Pericardium fibroblast (primary cell): ENCODE results near the gene ZNF579. TPM values are rescaled to one million over a fixed set of nuclear protein-coding genes. Genes with fewer than 3 reads are reported as not detected.

Experiments used
- total RNA-seq: library from RNA; depleted of rRNA; stranded (reverse); fragments of >200 nt; gene quantifications from 2 replicates; pipeline ENCODE4 v1.2.3, GENCODE V29; 2015

ZNF579 gene
- 10.7 and 11.9 TPM in 2 replicates for total RNA-seq

GRCh38 chr19:55580628-55581144 lies at the start of gene ZNF579:
Gene ZNF579 (minus strand): TSS chr19:55580848. CDS start chr19:55579639, 1,209 bp downstream.

GRCh38 chr19:55624109-55625003 lies 43.7 kb upstream of the ZNF579 start, which contains the start of gene ZNF784:
Gene ZNF784 (minus strand): TSS chr19:55624566. CDS start chr19:55624561, 5 bp downstream.

GRCh38 chr19:55605637-55606470 lies 25.2 kb upstream of the ZNF579 start, which contains the start of gene ZNF865:
Gene ZNF865 (plus strand): TSS chr19:55605647. CDS start chr19:55613619, 7,972 bp downstream.

GRCh38 chr19:55599842-55600661 lies 19.4 kb upstream of the ZNF579 start, which contains the start of gene ZNF524:
Gene ZNF524 (plus strand): TSS chr19:55600288. CDS start chr19:55602113, 1,825 bp downstream.

GRCh38 chr19:55599468-55599841 lies 18.8 kb upstream of the ZNF579 start, which contains the start of gene FIZ1:
Gene FIZ1 (minus strand): TSS chr19:55599517. CDS start chr19:55597865, 1,652 bp downstream.

GRCh38 chr19:55545443-55545842 lies 35.2 kb downstream of the ZNF579 start, which contains the start of gene SBK3:
Gene SBK3 (minus strand): TSS chr19:55545543. CDS start chr19:55545543, 0 bp downstream.

GRCh38 chr19:55536951-55537740 lies 43.5 kb downstream of the ZNF579 start, which contains the start of gene SBK2:
Gene SBK2 (minus strand): TSS chr19:55537133. CDS start chr19:55536294, 839 bp downstream.

Other genes starting within 250 kb of the ZNF579 start
- gene KMT5C, start 241.0 kb downstream of the ZNF579 start, total RNA-seq = 6.4 and 6.5 TPM in 2 replicates
- not detected in 2 replicates for gene COX6B2, start 226.1 kb downstream of the ZNF579 start, total RNA-seq
- gene GARIN5B, start 217.6 kb downstream of the ZNF579 start, total RNA-seq = not detected in 2 replicates
- 0.77 TPM in 1 of 2 replicates, not detected in the other for gene IL11, start 210.4 kb downstream of the ZNF579 start, total RNA-seq
- 0.17 TPM in 1 of 2 replicates, not detected in the other for gene TMEM190, start 204.0 kb downstream of the ZNF579 start, total RNA-seq
- gene TMEM238, start 196.6 kb downstream of the ZNF579 start, total RNA-seq = 0.23 and 0.60 TPM in 2 replicates
- 452 and 1,009 TPM in 2 replicates for gene RPL28, start 194.9 kb downstream of the ZNF579 start, total RNA-seq
- 42.2 and 50.1 TPM in 2 replicates for gene UBE2S, start 173.1 kb downstream of the ZNF579 start, total RNA-seq
- gene SHISA7, start 137.5 kb downstream of the ZNF579 start, total RNA-seq = not detected in 2 replicates
- 86.5 and 89.5 TPM in 2 replicates for gene ISOC2, start 119.2 kb downstream of the ZNF579 start, total RNA-seq
- not detected in 2 replicates for gene C19orf85, start 116.1 kb downstream of the ZNF579 start, total RNA-seq
- gene ZNF628, start 104.2 kb downstream of the ZNF579 start, total RNA-seq = 1.9 and 4.2 TPM in 2 replicates
- 16.6 and 25.1 TPM in 2 replicates for gene NAT14, start 95.7 kb downstream of the ZNF579 start, total RNA-seq
- 9.1 and 19.5 TPM in 2 replicates for gene SSC5D, start 92.4 kb downstream of the ZNF579 start, total RNA-seq
- gene SBK2, start 43.7 kb downstream of the ZNF579 start, total RNA-seq = not detected in 2 replicates
- gene SBK3, start 35.3 kb downstream of the ZNF579 start, total RNA-seq = not detected in 2 replicates
- gene FIZ1, start 18.7 kb upstream of the ZNF579 start, total RNA-seq = 4.8 and 6.1 TPM in 2 replicates
- gene ZNF524, start 19.4 kb upstream of the ZNF579 start, total RNA-seq = 25.6 and 46.4 TPM in 2 replicates
- 4.6 and 4.9 TPM in 2 replicates for gene ZNF865, start 24.8 kb upstream of the ZNF579 start, total RNA-seq
- 4.7 and 5.2 TPM in 2 replicates for gene ZNF784, start 43.7 kb upstream of the ZNF579 start, total RNA-seq
- 27.0 and 32.3 TPM in 2 replicates for gene ZNF580, start 60.2 kb upstream of the ZNF579 start, total RNA-seq
- 29.1 and 59.8 TPM in 2 replicates for gene ZNF581, start 62.8 kb upstream of the ZNF579 start, total RNA-seq
- gene CCDC106, start 67.4 kb upstream of the ZNF579 start, total RNA-seq = 19.0 and 19.8 TPM in 2 replicates
- gene U2AF2, start 74.2 kb upstream of the ZNF579 start, total RNA-seq = 82.9 and 105 TPM in 2 replicates
- gene EPN1, start 94.4 kb upstream of the ZNF579 start, total RNA-seq = 119 and 121 TPM in 2 replicates
- gene NLRP9, start 157.6 kb upstream of the ZNF579 start, total RNA-seq = not detected in 2 replicates
- gene RFPL4A, start 178.2 kb upstream of the ZNF579 start, total RNA-seq = not detected in 2 replicates
- not detected in 2 replicates for gene RFPL4AL1, start 188.3 kb upstream of the ZNF579 start, total RNA-seq